Measurements from ENCODE around the gene QPCTL. TPM values are rescaled to one million over a fixed set of nuclear protein-coding genes. Genes with fewer than 3 reads are reported as not detected.

The QPCTL gene
- polyA plus RNA-seq, 1 of the 3 experiments (the other 2 are of a cell fraction), result 17.6 TPM

DNA sequence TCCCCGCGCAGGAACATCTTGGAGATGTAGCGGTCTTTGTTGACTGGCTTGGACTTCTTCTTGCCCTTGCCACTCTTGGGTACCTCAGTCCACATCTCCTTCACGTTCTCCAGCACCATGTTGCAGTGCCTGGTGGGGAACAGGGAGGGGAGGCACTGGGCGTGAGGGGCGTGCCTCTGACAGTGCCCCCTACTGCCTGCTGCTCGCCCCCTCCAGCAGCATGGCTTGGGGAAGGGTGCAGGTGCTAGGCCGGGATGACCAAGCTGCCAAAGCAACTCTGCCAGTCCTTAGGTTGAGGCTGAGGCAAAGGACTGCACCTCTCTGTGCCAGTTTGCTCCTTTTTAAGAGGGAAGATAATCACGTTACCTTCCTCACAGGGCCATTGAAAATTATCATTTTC is 4.9 kb upstream of the QPCTL start (continued):
- no peak for TF ChIP-seq TAF1 (IDR thresholded peaks at IDR 0.05; ENCODE audit: borderline replicate concordance, low read depth, low read length)

DNA sequence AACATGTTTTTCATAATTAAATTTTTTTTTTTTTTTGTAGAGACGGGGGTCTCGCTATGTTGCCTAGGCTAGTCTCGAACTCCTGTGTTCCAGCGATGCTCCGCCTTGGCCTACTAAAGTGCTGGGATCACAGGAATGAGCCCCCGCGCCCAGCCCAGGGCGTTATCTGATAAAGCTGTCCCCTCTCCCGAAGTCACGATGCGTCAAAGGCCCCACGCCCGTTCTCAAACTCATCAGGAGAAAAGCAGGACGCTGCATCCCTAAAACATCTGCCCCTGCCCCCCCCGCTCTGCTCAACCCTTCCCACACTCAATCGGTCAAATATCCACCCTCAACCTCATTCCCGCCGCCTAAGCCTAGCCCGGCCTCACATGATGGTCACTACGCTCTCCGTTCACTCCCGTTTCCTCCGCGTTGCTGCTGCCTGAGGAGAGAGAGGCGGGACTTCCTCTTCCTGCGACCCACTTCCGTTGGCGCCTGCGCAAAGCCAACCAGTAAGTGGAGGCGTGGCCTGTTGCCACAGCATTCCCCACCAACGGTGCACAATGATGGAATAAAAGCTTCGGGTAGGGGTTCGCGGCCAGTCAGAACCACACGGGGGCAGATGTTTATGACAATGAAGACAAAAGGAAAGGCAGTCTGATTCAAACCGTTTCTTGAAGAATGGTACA is 815 bp upstream of the QPCTL start, which contains the start of gene SNRPD2:
Gene SNRPD2, minus strand, starts transcription at position 438 of the 671 bp plus-strand sequence. Its CDS starts 65 bp downstream, at position 373.
- ChIA-PET CTCF (interaction anchor here (0.9 to 6.8 kb wide), 18 partner anchors 11 to 263 kb away, joined by 3 to 106 read pairs (median 5); partner anchors contain the start of genes DMPK and FBXO46), POLR2A (interaction anchor here (0.6 to 2.1 kb wide), 13 partner anchors 11 to 321 kb away, joined by 3 to 16 read pairs (median 6); partner anchors contain the start of genes FBXO46 and SIX5)
- H3K27ac ChIP-seq (ENCODE audit: low read depth in 2 of 2, low read length in 1 of 2), result peak within 1 kb of the TSS; percentile 86 to 87

More for the DNA sequence above, 815 bp upstream of the QPCTL start, which contains the start of gene SNRPD2:
- under 1% methylated on average over 36 of the region's 36 CpGs for WGBS (ENCODE audit: low lambda C conversion rate)
- TF ChIP-seq, protein P1, sequence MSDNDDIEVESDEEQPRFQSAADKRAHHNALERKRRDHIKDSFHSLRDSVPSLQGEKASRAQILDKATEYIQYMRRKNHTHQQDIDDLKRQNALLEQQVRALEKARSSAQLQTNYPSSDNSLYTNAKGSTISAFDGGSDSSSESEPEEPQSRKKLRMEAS (IDR thresholded peaks at IDR 0.05; ENCODE audit: low read depth), result peak; percentile 90
- TF ChIP-seq, protein P2, sequence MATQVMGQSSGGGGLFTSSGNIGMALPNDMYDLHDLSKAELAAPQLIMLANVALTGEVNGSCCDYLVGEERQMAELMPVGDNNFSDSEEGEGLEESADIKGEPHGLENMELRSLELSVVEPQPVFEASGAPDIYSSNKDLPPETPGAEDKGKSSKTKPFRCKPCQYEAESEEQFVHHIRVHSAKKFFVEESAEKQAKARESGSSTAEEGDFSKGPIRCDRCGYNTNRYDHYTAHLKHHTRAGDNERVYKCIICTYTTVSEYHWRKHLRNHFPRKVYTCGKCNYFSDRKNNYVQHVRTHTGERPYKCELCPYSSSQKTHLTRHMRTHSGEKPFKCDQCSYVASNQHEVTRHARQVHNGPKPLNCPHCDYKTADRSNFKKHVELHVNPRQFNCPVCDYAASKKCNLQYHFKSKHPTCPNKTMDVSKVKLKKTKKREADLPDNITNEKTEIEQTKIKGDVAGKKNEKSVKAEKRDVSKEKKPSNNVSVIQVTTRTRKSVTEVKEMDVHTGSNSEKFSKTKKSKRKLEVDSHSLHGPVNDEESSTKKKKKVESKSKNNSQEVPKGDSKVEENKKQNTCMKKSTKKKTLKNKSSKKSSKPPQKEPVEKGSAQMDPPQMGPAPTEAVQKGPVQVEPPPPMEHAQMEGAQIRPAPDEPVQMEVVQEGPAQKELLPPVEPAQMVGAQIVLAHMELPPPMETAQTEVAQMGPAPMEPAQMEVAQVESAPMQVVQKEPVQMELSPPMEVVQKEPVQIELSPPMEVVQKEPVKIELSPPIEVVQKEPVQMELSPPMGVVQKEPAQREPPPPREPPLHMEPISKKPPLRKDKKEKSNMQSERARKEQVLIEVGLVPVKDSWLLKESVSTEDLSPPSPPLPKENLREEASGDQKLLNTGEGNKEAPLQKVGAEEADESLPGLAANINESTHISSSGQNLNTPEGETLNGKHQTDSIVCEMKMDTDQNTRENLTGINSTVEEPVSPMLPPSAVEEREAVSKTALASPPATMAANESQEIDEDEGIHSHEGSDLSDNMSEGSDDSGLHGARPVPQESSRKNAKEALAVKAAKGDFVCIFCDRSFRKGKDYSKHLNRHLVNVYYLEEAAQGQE (IDR thresholded peaks at IDR 0.05; ENCODE audit: low read depth, low read length), result peak; percentile 67
- TF ChIP-seq GABPA (IDR thresholded peaks at IDR 0.05; ENCODE audit: low read depth) (peak; percentile 95), NFIC (IDR thresholded peaks at IDR 0.05; ENCODE audit: borderline replicate concordance) (no peak), RAD21 (IDR thresholded peaks at IDR 0.05; ENCODE audit: low read length) (no peak), ELF1 (IDR thresholded peaks at IDR 0.05) (no peak), EZH2phosphoT487 (IDR thresholded peaks at IDR 0.05; ENCODE audit: borderline replicate concordance, low read depth) (no peak), NRF1 (IDR thresholded peaks at IDR 0.05; ENCODE audit: low read depth, low read length) (peak; percentile 77), POLR2AphosphoS5 (IDR thresholded peaks at IDR 0.05; ENCODE audit: low read depth, low read length) (peak; percentile 99), FOXJ3 (CRISPR knock-in tag; IDR thresholded peaks at IDR 0.05) (no peak), RCOR1 (IDR thresholded peaks at IDR 0.05; ENCODE audit: low read length) (no peak), GATA2 (CRISPR knock-in tag; IDR thresholded peaks at IDR 0.05) (peak; percentile 50; the same call in 1 of the 2 replicates), MXI1 (IDR thresholded peaks at IDR 0.05; ENCODE audit: low read depth, low read length) (peak; percentile 85), TAF1 (IDR thresholded peaks at IDR 0.05; ENCODE audit: borderline replicate concordance, low read depth, low read length) (peak; percentile 95), SIN3A (IDR thresholded peaks at IDR 0.05; ENCODE audit: borderline replicate concordance, low read depth, low read length) (peak; percentile 84; the same call in 1 of the 2 replicates)
- TF ChIP-seq, protein P3, sequence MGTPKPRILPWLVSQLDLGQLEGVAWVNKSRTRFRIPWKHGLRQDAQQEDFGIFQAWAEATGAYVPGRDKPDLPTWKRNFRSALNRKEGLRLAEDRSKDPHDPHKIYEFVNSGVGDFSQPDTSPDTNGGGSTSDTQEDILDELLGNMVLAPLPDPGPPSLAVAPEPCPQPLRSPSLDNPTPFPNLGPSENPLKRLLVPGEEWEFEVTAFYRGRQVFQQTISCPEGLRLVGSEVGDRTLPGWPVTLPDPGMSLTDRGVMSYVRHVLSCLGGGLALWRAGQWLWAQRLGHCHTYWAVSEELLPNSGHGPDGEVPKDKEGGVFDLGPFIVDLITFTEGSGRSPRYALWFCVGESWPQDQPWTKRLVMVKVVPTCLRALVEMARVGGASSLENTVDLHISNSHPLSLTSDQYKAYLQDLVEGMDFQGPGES (IDR thresholded peaks at IDR 0.05; ENCODE audit: low read depth, low read length), result no peak
- TF ChIP-seq, protein P4, sequence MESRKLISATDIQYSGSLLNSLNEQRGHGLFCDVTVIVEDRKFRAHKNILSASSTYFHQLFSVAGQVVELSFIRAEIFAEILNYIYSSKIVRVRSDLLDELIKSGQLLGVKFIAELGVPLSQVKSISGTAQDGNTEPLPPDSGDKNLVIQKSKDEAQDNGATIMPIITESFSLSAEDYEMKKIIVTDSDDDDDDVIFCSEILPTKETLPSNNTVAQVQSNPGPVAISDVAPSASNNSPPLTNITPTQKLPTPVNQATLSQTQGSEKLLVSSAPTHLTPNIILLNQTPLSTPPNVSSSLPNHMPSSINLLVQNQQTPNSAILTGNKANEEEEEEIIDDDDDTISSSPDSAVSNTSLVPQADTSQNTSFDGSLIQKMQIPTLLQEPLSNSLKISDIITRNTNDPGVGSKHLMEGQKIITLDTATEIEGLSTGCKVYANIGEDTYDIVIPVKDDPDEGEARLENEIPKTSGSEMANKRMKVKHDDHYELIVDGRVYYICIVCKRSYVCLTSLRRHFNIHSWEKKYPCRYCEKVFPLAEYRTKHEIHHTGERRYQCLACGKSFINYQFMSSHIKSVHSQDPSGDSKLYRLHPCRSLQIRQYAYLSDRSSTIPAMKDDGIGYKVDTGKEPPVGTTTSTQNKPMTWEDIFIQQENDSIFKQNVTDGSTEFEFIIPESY (IDR thresholded peaks at IDR 0.05; ENCODE audit: borderline replicate concordance, low read depth), result no peak
- H3F3A ChIP-seq (replicated peaks; ENCODE audit: insufficient read depth), result peaks cover 11% of the 10 kb centered on the region
- H3K4me3 ChIP-seq (ENCODE audit: low read depth in 2 of 2, low read length in 1 of 2), result peak within 1 kb of the TSS; percentile 71 to 91
- no peaks in the 10 kb centered on the region for H3K9me3 ChIP-seq
- H2AFZ ChIP-seq (ENCODE audit: low read depth), result peak within 1 kb of the TSS; percentile 86; the same call in 1 of the 2 replicates
- no peaks in the 10 kb centered on the region for H3K27me3 ChIP-seq (ENCODE audit: insufficient read depth)
- H4K20me1 ChIP-seq (ENCODE audit: insufficient read depth), result 0 out of 2 replicates have a peak, but pooled peaks cover 4% of the 10 kb centered on the region
- H3K9me2 ChIP-seq, result no peaks in the 10 kb centered on the region
- DNase-seq, result peak; percentile 88
- H3K4me1 ChIP-seq (ENCODE audit: control insufficient read depth in 1 of 2, insufficient read depth in 2 of 2, low read depth in 1 of 2, low read length in 1 of 2), result peaks cover 0 to 6% of the 10 kb centered on the region in 2 experiments; a peak in 1 of 4 replicates
- H3K4me2 ChIP-seq, result peak within 1 kb of the TSS; percentile 88
- peaks cover 39% of the 10 kb centered on the region for H3K79me2 ChIP-seq (ENCODE audit: insufficient read depth)
- H3K36me3 ChIP-seq (replicated peaks in 1 of 2; ENCODE audit: control insufficient read depth in 1 of 2, insufficient read depth in 2 of 2, low read length in 1 of 2), result peaks cover 12 to 22% of the 10 kb centered on the region in 2 experiments
- H3K9ac ChIP-seq, result peak within 1 kb of the TSS; percentile 82

Measured in SK-N-SH (cell line).